PC-3 (cell line): ENCODE results near the gene MEI4. TPM values are rescaled to one million over a fixed set of nuclear protein-coding genes. Genes with fewer than 3 reads are reported as not detected.
"Not testable (repeated sequence)": the region's sequence is repeated elsewhere in the genome, so short reads cannot be mapped to it uniquely, and the experiment has no call there.

ENCODE experiments used
- ATAC-seq: fragments of 200-7000 bp; cut with Tn5 transposase; 2 replicates; pipeline ENCODE4 v1.9.1; 2020; ENCODE audit warnings: mild to moderate bottlenecking, moderate library complexity
- BruUV-seq: library from RNA; stranded (reverse); fragments of 400-500 nt; replicated peaks from 2 replicates; lab custom pipeline; 2021; lab: Mats Ljungman, UMichigan
- CTCF ChIA-PET: fragments of 300-600 bp; sonication (Branson Sonifier 250); formaldehyde crosslinking; loops from one replicate; lab custom pipeline; 2022; ENCODE audit warnings: antibody characterized with exemption; lab: Charles Lee
- POLR2A ChIA-PET: fragments of 300-600 bp; sonication (Branson Sonifier 250); formaldehyde crosslinking; loops from one replicate; lab custom pipeline; 2022; ENCODE audit warnings: antibody characterized with exemption; ENCODE audit not compliant: unreplicated experiment; lab: Charles Lee
- DNase-seq: peaks from one replicate; pipeline ENCODE4 v3.0.0-alpha.2; 2015
- H2AFZ ChIP-seq: fragments of 300-600 bp; sonication (generic); 2 replicates; pipeline ENCODE4 v1.6.0; 2016; ENCODE audit warnings: antibody characterized with exemption, low read length
- H3F3A ChIP-seq: fragments of 300-600 bp; sonication (generic); one replicate; pipeline ENCODE4 v1.6.0; 2017; ENCODE audit warnings: antibody characterized with exemption, low read length, control low read depth, mild to moderate bottlenecking; ENCODE audit not compliant: unreplicated experiment
- H3K27ac ChIP-seq: fragments of 300-600 bp; sonication (generic); 2 replicates; pipeline ENCODE4 v1.5.1; 2016; ENCODE audit warnings: mild to moderate bottlenecking, low read length
- H3K27me3 ChIP-seq: fragments of 300-600 bp; sonication (generic); 2 replicates; pipeline ENCODE4 v1.6.1; 2016; ENCODE audit warnings: low read length, mixed read lengths
- H3K36me3 ChIP-seq: fragments of 300-600 bp; sonication (generic); 2 replicates; pipeline ENCODE4 v1.6.1; 2016; ENCODE audit warnings: low read depth, mixed run types, low read length, mixed read lengths
- H3K4me1 ChIP-seq: fragments of 300-600 bp; sonication (generic); 2 replicates; pipeline ENCODE4 v1.5.1; 2016; ENCODE audit warnings: low read length; ENCODE audit not compliant: insufficient read depth
- H3K4me2 ChIP-seq: fragments of 300-600 bp; sonication (generic); 2 replicates; pipeline ENCODE4 v1.6.0; 2016; ENCODE audit warnings: low read length
- H3K4me3 ChIP-seq: fragments of 300-600 bp; sonication (generic); 2 replicates; pipeline ENCODE4 v1.5.1; 2016; ENCODE audit warnings: mild to moderate bottlenecking, low read length, mixed read lengths
- H3K79me2 ChIP-seq: fragments of 300-600 bp; sonication (generic); 2 replicates; pipeline ENCODE4 v1.6.1; 2017; ENCODE audit warnings: low read length, mixed read lengths
- H3K9ac ChIP-seq: fragments of 300-600 bp; sonication (generic); 2 replicates; pipeline ENCODE4 v1.6.0; 2016; ENCODE audit warnings: mild to moderate bottlenecking, low read length
- H3K9me2 ChIP-seq: fragments of 300-600 bp; sonication (generic); replicated peaks from 2 replicates; pipeline ENCODE4 v1.6.1; 2016; ENCODE audit warnings: mixed run types, low read length, mixed read lengths
- H3K9me3 ChIP-seq: fragments of 300-600 bp; sonication (generic); 2 replicates; pipeline ENCODE4 v1.6.1; 2016; ENCODE audit warnings: low read length, mixed read lengths
- H4K20me1 ChIP-seq: fragments of 300-600 bp; sonication (generic); 2 replicates; pipeline ENCODE4 v1.6.1; 2016; ENCODE audit warnings: low read length, mixed read lengths
- CTCF ChIP-seq: fragments of 300-600 bp; sonication (generic); conservative IDR thresholded peaks from 2 replicates; pipeline ENCODE4 v1.5.1; 2017; ENCODE audit warnings: antibody characterized with exemption, low read depth, mild to moderate bottlenecking, low read length
- EZH2 ChIP-seq: fragments of 300-600 bp; sonication (generic); IDR thresholded peaks from one replicate; pipeline ENCODE4 v1.6.1; 2017; ENCODE audit warnings: antibody characterized with exemption, mild to moderate bottlenecking, low read length; ENCODE audit not compliant: unreplicated experiment
- EZH2phosphoT487 ChIP-seq: fragments of 300-600 bp; sonication (generic); IDR thresholded peaks from 2 replicates; pipeline ENCODE4 v1.6.1; 2018; ENCODE audit warnings: mild to moderate bottlenecking, antibody characterized with exemption, low read length, borderline replicate concordance
- intact Hi-C: fragments of 100-400 bp; cut with micrococcal nuclease; formaldehyde crosslinking; loops from 2 replicates; pipeline ENCODE4 v1.9.0; 2023
- total RNA-seq: library from RNA; depleted of rRNA; stranded (reverse); fragments of >200 nt; gene quantifications from 2 replicates; pipeline ENCODE4 v1.2.3, GENCODE V29; 2014

MEI4 gene
- total RNA-seq, 1 experiment from 2014 or later, result not detected

GRCh38 chr6:77653816-77654215 is 977 bp downstream of the MEI4 start:
- Histone ChIP-seq H4K20me1 (no peaks in the 10 kb centered on the region), H3K4me1 (no peaks in the 10 kb centered on the region), H2AFZ (no peak overlapping the region), H3K9me3 (no peaks in the 10 kb centered on the region), H3K4me2 (no peak overlapping the region), H3K4me3 (no peak overlapping the region), H3F3A (no peaks in the 10 kb centered on the region), H3K9ac (no peak overlapping the region), H3K27me3 (no peaks in the 10 kb centered on the region), H3K79me2 (no peaks in the 10 kb centered on the region), H3K27ac (no peak overlapping the region), H3K9me2 (no peaks in the 10 kb centered on the region), H3K36me3 (no peaks in the 10 kb centered on the region)
- intact Hi-C loops, result no loop called here
- BruUV-seq, result no TSS peak
- CTCF ChIA-PET, result no interaction called here
- ATAC-seq (no peak), DNase-seq (no peak)
- TF ChIP-seq EZH2, result no peak
- POLR2A ChIA-PET, result no interaction called here

GRCh38 chr6:77655035-77655434 is 2.2 kb downstream of the MEI4 start:
- ATAC-seq, POLR2A ChIA-PET, H3F3A ChIP-seq, H3K4me1 ChIP-seq, H4K20me1 ChIP-seq, H3K36me3 ChIP-seq, H3K27me3 ChIP-seq, BruUV-seq, H3K9me3 ChIP-seq, H3K27ac ChIP-seq, H3K4me3 ChIP-seq, H3K9ac ChIP-seq, H3K4me2 ChIP-seq, H3K79me2 ChIP-seq, H2AFZ ChIP-seq, CTCF ChIA-PET, H3K9me2 ChIP-seq, DNase-seq, intact Hi-C loops: not testable (repeated sequence)

GRCh38 chr6:77656999-77657764 is 4.3 kb downstream of the MEI4 start:
- no peaks in the 10 kb centered on the region for H3K9me2 ChIP-seq
- H3K27me3 ChIP-seq, result no peaks in the 10 kb centered on the region
- no peak for TF ChIP-seq EZH2phosphoT487
- TF ChIP-seq EZH2, result no peak
- TF ChIP-seq CTCF, result no peak
- H2AFZ ChIP-seq, result no peak overlapping the region
- H3K27ac ChIP-seq, result no peak overlapping the region
- no peak overlapping the region for H3K4me3 ChIP-seq
- ChIA-PET POLR2A (no interaction called here), CTCF (no interaction called here)
- no peak for ATAC-seq
- DNase-seq, result no peak
- BruUV-seq, result no TSS peak
- no peak overlapping the region for H3K9ac ChIP-seq
- intact Hi-C loops, result no loop called here
- no peaks in the 10 kb centered on the region for H3K9me3 ChIP-seq
- H3K79me2 ChIP-seq, result no peaks in the 10 kb centered on the region
- no peaks in the 10 kb centered on the region for H3K4me1 ChIP-seq
- no peak overlapping the region for H3K4me2 ChIP-seq
- H3K36me3 ChIP-seq, result no peaks in the 10 kb centered on the region
- H4K20me1 ChIP-seq, result no peaks in the 10 kb centered on the region
- no peaks in the 10 kb centered on the region for H3F3A ChIP-seq

- H3K9ac ChIP-seq, result no peak overlapping the region
- no peaks in the 10 kb centered on the region for H3K79me2 ChIP-seq
- ChIA-PET CTCF (no interaction called here), POLR2A (no interaction called here)
- no peaks in the 10 kb centered on the region for H3K9me3 ChIP-seq
- H2AFZ ChIP-seq, result no peak overlapping the region
- TF ChIP-seq CTCF (no peak), EZH2phosphoT487 (no peak), EZH2 (no peak)
- no peaks in the 10 kb centered on the region for H3K27me3 ChIP-seq
- no peak overlapping the region for H3K4me2 ChIP-seq
- no peaks in the 10 kb centered on the region for H4K20me1 ChIP-seq
- no peaks in the 10 kb centered on the region for H3K4me1 ChIP-seq
- H3K4me3 ChIP-seq, result no peak overlapping the region
- H3K27ac ChIP-seq, result no peak overlapping the region
- no peaks in the 10 kb centered on the region for H3K36me3 ChIP-seq
- intact Hi-C loops, result no loop called here
- no peak for ATAC-seq
- no TSS peak for BruUV-seq
- H3K9me2 ChIP-seq, result no peaks in the 10 kb centered on the region
- no peak for DNase-seq
- no peaks in the 10 kb centered on the region for H3F3A ChIP-seq
These were observed 13.5 kb downstream of the MEI4 start for GRCh38 chr6:77666340-77666739.
